Endothelial cell of umbilical vein (primary cell): ENCODE data around the gene CUEDC2.

Experiments
- EZH2 ChIP-seq: IDR thresholded peaks from 2 replicates; pipeline ENCODE4 v1.6.1; 2012; ENCODE audit warnings: borderline replicate concordance, low read depth, mild to moderate bottlenecking, moderate library complexity, low read length, inconsistent platforms; ENCODE audit not compliant: severe bottlenecking
- GATA2 ChIP-seq: IDR thresholded peaks from 2 replicates; pipeline ENCODE4 v1.7.0; 2011; ENCODE audit warnings: low read depth, mild to moderate bottlenecking, moderate library complexity, mixed read lengths, low read length; ENCODE audit not compliant: insufficient read length, insufficient read depth
- JUN ChIP-seq: IDR thresholded peaks from 2 replicates; pipeline ENCODE4 v1.6.1; 2011; ENCODE audit warnings: borderline replicate concordance, low read depth; ENCODE audit not compliant: insufficient read length, insufficient read depth
- MAX ChIP-seq: IDR thresholded peaks from 2 replicates; pipeline ENCODE4 v1.6.1; 2011; ENCODE audit not compliant: insufficient read depth, insufficient read length
- MYC ChIP-seq: IDR thresholded peaks from one replicate; pipeline ENCODE4 v1.6.1; 2011; ENCODE audit warnings: mild to moderate bottlenecking, low read depth, low read length
- POLR2A ChIP-seq: IDR thresholded peaks from 2 replicates; pipeline ENCODE4 v1.6.1; 2012; ENCODE audit warnings: low read depth, mild to moderate bottlenecking, control low read depth, low read length
- POLR2AphosphoS5 ChIP-seq: IDR thresholded peaks from 2 replicates; pipeline ENCODE4 v1.6.1; 2012; ENCODE audit warnings: low read depth, mild to moderate bottlenecking, control low read depth, low read length, moderate library complexity; ENCODE audit not compliant: insufficient read depth
- TF ChIP-seq, protein P1 (sequence below), 2 donors: IDR thresholded peaks; 1 replicate in 1 of 2; 2 replicates in 1 of 2; pipeline ENCODE4 v1.5.1; 2011; ENCODE audit warnings: low read length in 2 of 2, mild to moderate bottlenecking in 2 of 2, moderate library complexity in 2 of 2, control low read depth in 1 of 2, inconsistent platforms in 1 of 2, low read depth in 1 of 2; ENCODE audit not compliant: insufficient read depth in 1 of 2; ENCODE audit errors: extremely low read depth in 1 of 2

- TF ChIP-seq POLR2A (no peak), EZH2 (no peak), MYC (no peak), POLR2AphosphoS5 (no peak), MAX (no peak), JUN (no peak), GATA2 (no peak)
- TF ChIP-seq, protein P1, sequence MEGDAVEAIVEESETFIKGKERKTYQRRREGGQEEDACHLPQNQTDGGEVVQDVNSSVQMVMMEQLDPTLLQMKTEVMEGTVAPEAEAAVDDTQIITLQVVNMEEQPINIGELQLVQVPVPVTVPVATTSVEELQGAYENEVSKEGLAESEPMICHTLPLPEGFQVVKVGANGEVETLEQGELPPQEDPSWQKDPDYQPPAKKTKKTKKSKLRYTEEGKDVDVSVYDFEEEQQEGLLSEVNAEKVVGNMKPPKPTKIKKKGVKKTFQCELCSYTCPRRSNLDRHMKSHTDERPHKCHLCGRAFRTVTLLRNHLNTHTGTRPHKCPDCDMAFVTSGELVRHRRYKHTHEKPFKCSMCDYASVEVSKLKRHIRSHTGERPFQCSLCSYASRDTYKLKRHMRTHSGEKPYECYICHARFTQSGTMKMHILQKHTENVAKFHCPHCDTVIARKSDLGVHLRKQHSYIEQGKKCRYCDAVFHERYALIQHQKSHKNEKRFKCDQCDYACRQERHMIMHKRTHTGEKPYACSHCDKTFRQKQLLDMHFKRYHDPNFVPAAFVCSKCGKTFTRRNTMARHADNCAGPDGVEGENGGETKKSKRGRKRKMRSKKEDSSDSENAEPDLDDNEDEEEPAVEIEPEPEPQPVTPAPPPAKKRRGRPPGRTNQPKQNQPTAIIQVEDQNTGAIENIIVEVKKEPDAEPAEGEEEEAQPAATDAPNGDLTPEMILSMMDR (IDR thresholded peaks at IDR 0.05; ENCODE audit: extremely low read depth in 1 of 2, insufficient read depth in 1 of 2, low read depth in 1 of 2, low read length in 2 of 2): no peak
Measured at GRCh38 chr10:102465466-102465865, 33.1 kb upstream of the CUEDC2 start.
